GM12873 (cell line): Measurements from ENCODE around the gene PLCH1.

Experiments
- CTCF ChIP-seq: IDR thresholded peaks from 2 replicates; pipeline ENCODE4 v1.5.1; 2012; ENCODE audit warnings: low read depth, mild to moderate bottlenecking, moderate library complexity, low read length, control low read depth; ENCODE audit not compliant: insufficient read depth; ENCODE audit errors: missing control alignments

PLCH1 gene

GRCh38 chr3:155682426-155683343, 62.2 kb downstream of the PLCH1 start:
- no peak for TF ChIP-seq CTCF

GRCh38 chr3:155676252-155676981, 68.5 kb downstream of the PLCH1 start:
- no peak for TF ChIP-seq CTCF

GRCh38 chr3:155675094-155675493, 69.8 kb downstream of the PLCH1 start:
- no peak for TF ChIP-seq CTCF

- TF ChIP-seq CTCF, result no peak
These were observed 71.5 kb downstream of the PLCH1 start for GRCh38 chr3:155673421-155673820.

GRCh38 chr3:155670335-155670734, 74.5 kb downstream of the PLCH1 start:
- no peak for TF ChIP-seq CTCF

- TF ChIP-seq CTCF, result no peak
These were observed 76.9 kb downstream of the PLCH1 start for GRCh38 chr3:155667988-155668387.

- no peak for TF ChIP-seq CTCF
These were observed 79.8 kb downstream of the PLCH1 start for GRCh38 chr3:155664925-155665695.
